H9 (cell line): Measurements from ENCODE around the gene KCNK13. TPM values are rescaled to one million over a fixed set of nuclear protein-coding genes. Genes with fewer than 3 reads are reported as not detected.
"Not testable (repeated sequence)": the region's sequence is repeated elsewhere in the genome, so short reads cannot be mapped to it uniquely, and the experiment has no call there.

Experiments
- DNase-seq: peaks from one replicate; pipeline ENCODE4 v3.0.0-alpha.2; 2017
- H2AFZ ChIP-seq: one replicate; pipeline ENCODE4 v1.6.1; 2013; ENCODE audit warnings: mild to moderate bottlenecking, low read length, control low read depth, moderate library complexity
- H2AK5ac ChIP-seq: 2 replicates; pipeline ENCODE4 v1.6.1; 2013; ENCODE audit warnings: low read length, control low read depth, mixed read lengths; ENCODE audit not compliant: insufficient read length
- H2BK120ac ChIP-seq: one replicate; pipeline ENCODE4 v1.6.1; 2013; ENCODE audit warnings: low read depth, mild to moderate bottlenecking, low read length, control low read depth, inconsistent platforms; ENCODE audit not compliant: poor library complexity, severe bottlenecking
- H2BK12ac ChIP-seq: 2 replicates; pipeline ENCODE4 v1.6.1; 2013; ENCODE audit warnings: low read length, control low read depth, mixed read lengths, low read depth; ENCODE audit not compliant: insufficient read length
- H2BK15ac ChIP-seq: 2 replicates; pipeline ENCODE4 v1.6.1; 2013; ENCODE audit warnings: low read depth, low read length, control low read depth
- H2BK20ac ChIP-seq: one replicate; pipeline ENCODE4 v1.6.1; 2013; ENCODE audit warnings: low read depth, mild to moderate bottlenecking, low read length, control low read depth, inconsistent platforms; ENCODE audit not compliant: poor library complexity, severe bottlenecking
- H2BK5ac ChIP-seq: 2 replicates; pipeline ENCODE4 v1.6.1; 2013; ENCODE audit warnings: low read length, control low read depth, mixed read lengths; ENCODE audit not compliant: insufficient read length
- H3K14ac ChIP-seq: 2 replicates; pipeline ENCODE4 v1.6.1; 2013; ENCODE audit warnings: low read length, control low read depth; ENCODE audit not compliant: insufficient read depth
- H3K18ac ChIP-seq: 2 replicates; pipeline ENCODE4 v1.6.1; 2013; ENCODE audit warnings: low read depth, mild to moderate bottlenecking, mixed read lengths, low read length, control low read depth; ENCODE audit not compliant: insufficient read length
- H3K23ac ChIP-seq: 2 replicates; pipeline ENCODE4 v1.6.1; 2013; ENCODE audit warnings: low read length, control low read depth, mixed read lengths, low read depth; ENCODE audit not compliant: insufficient read length
- H3K23me2 ChIP-seq: 2 replicates; pipeline ENCODE4 v1.6.1; 2013; ENCODE audit warnings: low read depth, mild to moderate bottlenecking, mixed read lengths, low read length, control low read depth; ENCODE audit not compliant: insufficient read length, poor library complexity, severe bottlenecking
- H3K27ac ChIP-seq: 2 replicates; pipeline ENCODE4 v1.5.1; 2013; ENCODE audit warnings: low read length, control low read depth, mixed read lengths, low read depth; ENCODE audit not compliant: insufficient read length
- H3K27me3 ChIP-seq: 2 replicates; pipeline ENCODE4 v1.6.1; 2013; ENCODE audit warnings: low read length, control low read depth, inconsistent platforms; ENCODE audit not compliant: insufficient read depth
- H3K4ac ChIP-seq: 2 replicates; pipeline ENCODE4 v1.6.1; 2013; ENCODE audit warnings: low read depth, mild to moderate bottlenecking, control low read depth, inconsistent platforms, low read length, moderate library complexity
- H3K4me1 ChIP-seq: 2 replicates; pipeline ENCODE4 v1.6.1; 2013; ENCODE audit warnings: low read length, control low read depth, inconsistent platforms; ENCODE audit not compliant: insufficient read depth
- H3K4me2 ChIP-seq: 2 replicates; pipeline ENCODE4 v1.6.1; 2013; ENCODE audit warnings: low read length, control low read depth, mixed read lengths; ENCODE audit not compliant: insufficient read length, insufficient read depth
- H3K56ac ChIP-seq: 2 replicates; pipeline ENCODE4 v1.6.1; 2013; ENCODE audit warnings: low read depth, mild to moderate bottlenecking, mixed read lengths, low read length, control low read depth; ENCODE audit not compliant: insufficient read length
- H3K79me1 ChIP-seq: 2 replicates; pipeline ENCODE4 v1.6.1; 2013; ENCODE audit warnings: low read depth, mild to moderate bottlenecking, moderate library complexity, low read length, control low read depth, inconsistent platforms; ENCODE audit not compliant: insufficient read depth, poor library complexity, severe bottlenecking
- H3K79me2 ChIP-seq: 2 replicates; pipeline ENCODE4 v1.6.1; 2013; ENCODE audit warnings: low read length, control low read depth, inconsistent platforms; ENCODE audit not compliant: insufficient read depth
- H3K9ac ChIP-seq: 2 replicates; pipeline ENCODE4 v1.6.1; 2013; ENCODE audit warnings: low read length, control low read depth, mixed read lengths; ENCODE audit not compliant: insufficient read length; ENCODE audit errors: extremely low read depth
- H3K9me3 ChIP-seq: one replicate; pipeline ENCODE4 v1.6.1; 2013; ENCODE audit warnings: low read depth, low read length, inconsistent platforms; ENCODE audit not compliant: control insufficient read depth
- H3T11ph ChIP-seq: one replicate; pipeline ENCODE4 v1.6.1; 2013; ENCODE audit warnings: mild to moderate bottlenecking, low read length, control low read depth, inconsistent platforms
- H4K20me1 ChIP-seq: one replicate; pipeline ENCODE4 v1.6.1; 2013; ENCODE audit not compliant: control insufficient read depth, insufficient read length, insufficient read depth
- H4K5ac ChIP-seq: 2 replicates; pipeline ENCODE4 v1.6.1; 2013; ENCODE audit warnings: low read depth, mild to moderate bottlenecking, mixed read lengths, low read length, control low read depth; ENCODE audit not compliant: insufficient read length
- H4K8ac ChIP-seq: replicated peaks from 2 replicates; pipeline ENCODE4 v1.6.1; 2013; ENCODE audit warnings: low read length, control low read depth, mixed read lengths, low read depth; ENCODE audit not compliant: insufficient read length
- H4K91ac ChIP-seq: 2 replicates; pipeline ENCODE4 v1.6.1; 2013; ENCODE audit warnings: low read depth, mild to moderate bottlenecking, moderate library complexity, mixed read lengths, low read length, control low read depth; ENCODE audit not compliant: insufficient read length
- H3K27ac Mint-ChIP-seq, 3 experiments: 2 replicates in 2 of 3; 3 replicates in 1 of 3; pipeline ENCODE4 v1.8.0; 2020 to 2021; ENCODE audit warnings: mixed read lengths in 3 of 3, mild to moderate bottlenecking in 1 of 3, moderate library complexity in 1 of 3
- H3K27me3 Mint-ChIP-seq: 2 replicates; pipeline ENCODE4 v1.8.0; 2021; ENCODE audit warnings: low read depth, mild to moderate bottlenecking, moderate library complexity, mixed read lengths
- H3K36me3 Mint-ChIP-seq, 3 experiments: 2 replicates in 2 of 3; 3 replicates in 1 of 3; pipeline ENCODE4 v1.8.0; 2020 to 2021; ENCODE audit warnings: low read depth in 3 of 3, mixed read lengths in 3 of 3; ENCODE audit not compliant: insufficient read depth in 1 of 3
- H3K4me1 Mint-ChIP-seq, 2 experiments: 2 replicates each; pipeline ENCODE4 v1.8.0; 2020; ENCODE audit warnings: mixed read lengths in 2 of 2
- H3K4me3 Mint-ChIP-seq, 2 experiments: 2 replicates in 1 of 2; 3 replicates in 1 of 2; pipeline ENCODE4 v1.8.0; 2020 to 2021; ENCODE audit warnings: mild to moderate bottlenecking in 2 of 2, mixed read lengths in 2 of 2, moderate library complexity in 1 of 2
- H3K9me3 Mint-ChIP-seq, 2 experiments: 2 replicates in 1 of 2; 3 replicates in 1 of 2; pipeline ENCODE4 v1.8.0; 2020; ENCODE audit warnings: mild to moderate bottlenecking in 2 of 2, mixed read lengths in 2 of 2, moderate library complexity in 1 of 2
- CTCF ChIP-seq: fragments of 200-600 bp; sonication (generic); conservative IDR thresholded peaks from 3 replicates; pipeline ENCODE4 v1.8.0; 2021; ENCODE audit warnings: antibody characterized with exemption, mild to moderate bottlenecking
- WGBS: extraction: QIAGEN DNeasy Blood & Tissue Kit; methylation state at CpG from one replicate; pipeline ENCODE4 v1.1.7; 2013; ENCODE audit warnings: missing lambda C conversion rate, low lambda C conversion rate, mixed read lengths; ENCODE audit not compliant: insufficient read length; ENCODE audit errors: extremely low coverage; 5-methylcytosine and 5-hydroxymethylcytosine counted together
- total RNA-seq: library from RNA; stranded (reverse); gene quantifications from 2 replicates; pipeline ENCODE4 v1.2.1, GENCODE V29; 2021

Gene KCNK13
- total RNA-seq, 1 experiment from 2014 or later, result 0.39 TPM

- no CpG with 5 or more reads among the region's 4 CpGs for WGBS
Measured at GRCh38 chr14:90228478-90228877, 166.7 kb downstream of the KCNK13 start.

GRCh38 chr14:90229942-90230341 is 168.1 kb downstream of the KCNK13 start:
- H3K79me1 ChIP-seq, H3K4ac ChIP-seq, H2AFZ ChIP-seq, H2BK5ac ChIP-seq, H2BK15ac ChIP-seq, H3K56ac ChIP-seq, H3K9me3 ChIP-seq, H4K5ac ChIP-seq, H2BK120ac ChIP-seq, H3K27ac ChIP-seq, H4K20me1 ChIP-seq, H3T11ph ChIP-seq, H3K4me3 Mint-ChIP-seq, H3K27me3 ChIP-seq, H2BK20ac ChIP-seq, H3K4me1 ChIP-seq, H2BK12ac ChIP-seq, H3K36me3 Mint-ChIP-seq, H3K18ac ChIP-seq, H3K23me2 ChIP-seq, H3K4me1 Mint-ChIP-seq, H3K14ac ChIP-seq, DNase-seq, H3K23ac ChIP-seq, H3K9me3 Mint-ChIP-seq, H3K27ac Mint-ChIP-seq, H3K9ac ChIP-seq, H4K91ac ChIP-seq, H4K8ac ChIP-seq, H3K79me2 ChIP-seq, H2AK5ac ChIP-seq, H3K4me2 ChIP-seq: not testable (repeated sequence)
- H3K27me3 Mint-ChIP-seq, result peaks cover 17% of the 10 kb centered on the region
- whole genome bisulfite sequencing, result no CpG with 5 or more reads among the region's 1 CpG

More at GRCh38 chr14:90228478-90228877, 166.7 kb downstream of the KCNK13 start:
- H3K56ac ChIP-seq, result no peak overlapping the region
- H2AK5ac ChIP-seq, result no peak overlapping the region
- H3K9me3 ChIP-seq, result no peaks in the 10 kb centered on the region
- H2BK12ac ChIP-seq, result no peak overlapping the region
- H4K20me1 ChIP-seq, result no peaks in the 10 kb centered on the region
- H2AFZ ChIP-seq, result no peak overlapping the region
- H2BK5ac ChIP-seq, result no peak overlapping the region
- no peak overlapping the region for H4K5ac ChIP-seq
- H3K23ac ChIP-seq, result no peak overlapping the region
- H2BK120ac ChIP-seq, result no peak overlapping the region
- no peak overlapping the region for H3T11ph ChIP-seq
- no peak overlapping the region for H3K18ac ChIP-seq
- no peak overlapping the region for H2BK20ac ChIP-seq
- no peak overlapping the region for H4K91ac ChIP-seq
- Mint-ChIP-seq H3K4me3 (no peak overlapping the region), H3K4me1 (no peaks in the 10 kb centered on the region), H3K27me3 (peaks cover 15% of the 10 kb centered on the region), H3K36me3 (no peaks in the 10 kb centered on the region), H3K9me3 (peaks cover 0 to 6% of the 10 kb centered on the region in 2 experiments; a peak in 4 of 5 replicates), H3K27ac (no peak overlapping the region)
- H3K14ac ChIP-seq, result no peak overlapping the region
- no peak overlapping the region for H2BK15ac ChIP-seq
- no peaks in the 10 kb centered on the region for H3K23me2 ChIP-seq
- H3K79me2 ChIP-seq, result no peaks in the 10 kb centered on the region
- no peak overlapping the region for H3K9ac ChIP-seq
- no peaks in the 10 kb centered on the region for H3K79me1 ChIP-seq
- no peaks in the 10 kb centered on the region for H3K4me1 ChIP-seq
- H3K27me3 ChIP-seq, result no peaks in the 10 kb centered on the region
- TF ChIP-seq CTCF, result no peak
- H3K4ac ChIP-seq, result no peak overlapping the region
- H3K4me2 ChIP-seq, result no peak overlapping the region
- no peak overlapping the region for H3K27ac ChIP-seq
- DNase-seq, result no peak
- H4K8ac ChIP-seq, result no peak overlapping the region
